ENCODE results near the gene PRMT2.
A peak's percentile ranks its signal among the peaks of the same experiment; 100 is the strongest.
"Not testable (repeated sequence)": the region's sequence is repeated elsewhere in the genome, so short reads cannot be mapped to it uniquely, and the experiment has no call there.

The PRMT2 gene

GRCh38 chr21:46645840-46646239, 10.4 kb downstream of the PRMT2 start:
- no peak for DNase-seq

GRCh38 chr21:46646541-46647154, 11.2 kb downstream of the PRMT2 start:
- no peak for DNase-seq

GRCh38 chr21:46648539-46648938, 13.1 kb downstream of the PRMT2 start:
- DNase-seq = no peak

- DNase-seq = no peak
These were observed 13.9 kb downstream of the PRMT2 start for GRCh38 chr21:46649356-46649755.

GRCh38 chr21:46650476-46651098, 15.1 kb downstream of the PRMT2 start:
- DNase-seq = no peak

GRCh38 chr21:46651121-46651520, 15.6 kb downstream of the PRMT2 start:
- no peak for DNase-seq

GRCh38 chr21:46655230-46655629, 19.8 kb downstream of the PRMT2 start:
- no peak for DNase-seq

- no peak for DNase-seq
These were observed 21.3 kb downstream of the PRMT2 start for GRCh38 chr21:46656820-46657219.

GRCh38 chr21:46660505-46660904, 25.0 kb downstream of the PRMT2 start:
- no peak for DNase-seq

- DNase-seq = peak; percentile 41
These were observed 25.7 kb downstream of the PRMT2 start for GRCh38 chr21:46661211-46661625.

GRCh38 chr21:46661642-46662366, 26.3 kb downstream of the PRMT2 start:
- DNase-seq = no peak

GRCh38 chr21:46662367-46662654, 26.8 kb downstream of the PRMT2 start:
- DNase-seq = no peak

- DNase-seq = no peak
These were observed 27.5 kb downstream of the PRMT2 start for GRCh38 chr21:46662765-46663500.

GRCh38 chr21:46663754-46664153, 28.3 kb downstream of the PRMT2 start:
- DNase-seq = no peak

- no peak for DNase-seq
These were observed 29.0 kb downstream of the PRMT2 start for GRCh38 chr21:46664316-46664995.

- DNase-seq = no peak
These were observed 30.1 kb downstream of the PRMT2 start for GRCh38 chr21:46665566-46665965.

GRCh38 chr21:46666941-46667740, 31.7 kb downstream of the PRMT2 start:
- DNase-seq = no peak

- peak; percentile 83 for DNase-seq
These were observed 32.4 kb downstream of the PRMT2 start for GRCh38 chr21:46667741-46668380.

GRCh38 chr21:46668381-46668780, 32.9 kb downstream of the PRMT2 start:
- DNase-seq = no peak

- not testable (repeated sequence) for DNase-seq
These were observed 33.4 kb downstream of the PRMT2 start for GRCh38 chr21:46668904-46669303.

GRCh38 chr21:46674430-46675007, 39.0 kb downstream of the PRMT2 start:
- DNase-seq = no peak

Measured in NCI-H226 (cell line).